HT-29 (cell line): ENCODE data around the gene DTX2. TPM values are rescaled to one million over a fixed set of nuclear protein-coding genes. Genes with fewer than 3 reads are reported as not detected.
"Not testable (repeated sequence)": the region's sequence is repeated elsewhere in the genome, so short reads cannot be mapped to it uniquely, and the experiment has no call there.

Source experiments
- DNase-seq: peaks from one replicate; pipeline ENCODE4 v3.0.0-alpha.2; 2015; ENCODE audit warnings: low spot score
- total RNA-seq: library from RNA; depleted of rRNA; stranded (reverse); fragments of >200 nt; shearing (Covaris generic); gene quantifications from 2 replicates; pipeline ENCODE4 v1.2.3, GENCODE V29; 2014; rRNA removed

The DTX2 gene
- 21.2 and 35.9 TPM in 2 replicates for total RNA-seq

DNA sequence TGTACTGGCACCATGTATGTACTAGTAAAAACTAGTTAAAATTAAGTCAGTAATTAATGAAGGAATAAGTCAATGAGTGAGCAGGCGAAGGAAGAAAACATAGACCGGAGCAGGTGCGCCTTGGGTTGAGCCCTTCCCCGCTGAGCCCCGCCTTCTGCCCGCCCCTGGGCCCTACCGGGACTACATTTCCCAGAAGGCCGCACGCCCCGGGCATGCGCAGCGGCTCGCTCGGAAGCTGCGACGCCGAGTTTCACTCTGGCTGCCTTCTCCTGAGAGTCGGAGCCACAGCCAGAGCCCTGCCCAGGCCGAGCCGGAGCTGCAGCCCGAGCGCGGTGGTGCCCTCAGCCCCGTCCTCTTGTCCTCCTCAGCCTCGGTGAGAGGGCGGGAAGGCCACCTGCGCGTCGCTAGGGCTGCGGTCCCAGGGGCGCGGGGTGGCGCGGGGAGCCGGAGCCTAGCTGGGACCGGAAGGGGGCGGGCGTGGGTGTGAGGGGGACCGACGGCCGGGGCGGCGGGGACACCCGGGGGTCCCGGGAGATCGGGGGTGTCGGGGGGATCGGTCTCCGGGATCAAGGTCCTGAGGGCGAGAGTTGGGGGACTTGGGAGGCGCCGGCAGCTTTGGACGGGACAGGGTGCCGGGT lies at the start of gene DTX2:
TSS of gene DTX2 (plus strand) at position 246 of the 638 bp plus-strand sequence. CDS start 18,801 bp downstream, outside the sequence.
- not testable (repeated sequence) for DNase-seq

DNA sequence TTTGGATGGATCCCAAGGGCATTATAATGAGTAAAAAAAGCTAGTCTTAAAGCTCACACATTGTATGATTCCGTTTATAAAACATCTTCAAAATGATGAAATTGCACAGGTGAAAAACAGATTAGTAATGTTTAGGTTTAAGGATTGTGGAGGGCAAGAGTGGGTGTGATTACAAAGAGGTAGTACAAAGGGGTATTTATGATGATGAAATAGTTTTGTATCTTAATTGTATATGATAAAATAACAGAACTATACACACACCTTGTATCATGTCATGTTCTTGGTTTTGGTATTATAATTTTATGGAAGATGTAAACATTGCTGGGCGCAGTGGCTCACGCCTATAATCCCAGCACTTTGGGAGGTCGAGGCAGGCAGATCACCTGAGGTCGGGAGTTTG lies 49.3 kb upstream of the DTX2 start:
- DNase-seq: no peak

DNA sequence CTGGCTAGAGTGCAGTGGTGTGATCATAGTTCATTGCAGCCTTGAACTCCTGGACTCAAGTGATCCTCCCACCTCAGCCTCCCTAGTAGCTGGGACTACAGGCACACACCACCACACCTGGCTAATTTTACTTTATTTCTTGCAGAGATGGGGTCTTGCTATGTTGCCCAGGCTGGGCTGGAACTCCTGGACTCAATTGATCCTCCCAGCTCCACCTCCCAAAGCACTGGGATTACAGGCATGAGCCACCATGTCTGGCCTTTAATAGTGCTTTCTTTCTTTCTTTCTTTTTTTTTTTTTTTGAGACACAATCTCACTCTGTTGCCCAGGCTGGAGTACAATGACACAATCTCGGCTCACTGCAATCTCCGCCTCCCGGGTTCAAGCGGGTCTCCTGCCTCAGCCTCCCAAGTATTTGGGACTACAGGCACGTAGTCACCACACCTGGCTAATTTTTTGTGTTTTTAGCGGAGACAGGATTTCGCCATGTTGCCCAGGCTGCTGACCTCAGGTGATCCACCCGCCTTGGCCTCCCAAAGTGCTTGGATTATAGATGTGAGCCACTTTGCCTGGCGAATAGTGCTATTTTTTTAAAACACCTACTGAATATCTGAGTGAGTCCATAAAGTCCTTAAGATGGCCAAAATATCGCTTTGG lies 43.7 kb upstream of the DTX2 start:
- DNase-seq: not testable (repeated sequence)

DNA sequence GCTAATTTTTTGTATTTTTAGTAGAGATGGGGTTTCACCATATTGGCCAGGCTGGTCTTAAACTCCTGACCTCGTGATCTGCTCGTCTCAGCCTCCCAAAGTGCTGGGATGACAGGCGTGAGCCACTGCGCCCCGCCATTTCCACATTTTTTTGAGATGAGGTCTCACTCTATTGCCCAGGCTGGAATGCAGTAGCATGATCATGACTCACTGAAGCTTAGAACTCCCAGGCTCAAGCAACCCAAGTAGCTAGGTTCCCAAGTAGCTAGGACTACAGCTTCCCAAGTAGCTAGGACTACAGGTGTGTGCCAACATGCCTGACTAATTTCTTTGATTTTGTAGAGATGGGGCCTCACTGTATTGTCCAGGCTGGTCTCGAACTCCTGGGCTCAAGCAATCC lies 40.4 kb upstream of the DTX2 start:
- not testable (repeated sequence) for DNase-seq

DNA sequence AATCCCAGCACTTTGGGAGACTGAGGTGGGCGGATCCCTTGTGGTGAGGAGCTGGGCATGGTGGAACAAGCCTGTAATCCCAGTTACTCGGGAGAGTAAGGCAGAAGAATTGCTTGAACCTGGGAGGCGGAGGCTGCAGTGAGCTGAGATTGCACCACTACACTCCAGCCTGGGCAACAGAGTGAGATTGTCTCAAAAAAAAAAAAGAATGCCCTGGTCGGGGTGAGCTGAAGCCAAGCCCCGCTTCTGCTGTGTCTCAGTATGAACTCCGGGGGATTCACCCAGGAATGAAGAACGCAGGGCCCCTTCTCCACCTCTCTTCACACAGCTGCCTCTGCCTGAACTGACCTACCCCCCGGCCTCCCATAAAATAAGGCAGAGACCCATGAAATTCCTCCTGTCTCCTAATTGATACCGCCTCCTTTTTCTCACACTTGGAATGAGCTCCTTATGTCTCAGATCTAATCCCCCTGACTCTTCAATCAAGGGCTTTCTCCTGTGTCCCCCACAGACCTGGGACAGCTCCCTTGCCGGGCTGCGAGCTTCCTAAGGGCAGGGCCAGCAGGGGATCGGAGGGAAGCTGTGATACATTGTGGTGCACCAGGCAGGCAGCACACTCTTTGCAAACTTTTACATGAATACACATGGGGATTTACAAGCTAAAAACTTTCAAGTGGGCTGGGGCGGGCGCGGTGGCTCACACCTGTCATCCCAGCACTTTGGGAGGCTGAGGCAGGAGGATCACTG lies 37.7 kb upstream of the DTX2 start:
- DNase-seq: no peak

DNA sequence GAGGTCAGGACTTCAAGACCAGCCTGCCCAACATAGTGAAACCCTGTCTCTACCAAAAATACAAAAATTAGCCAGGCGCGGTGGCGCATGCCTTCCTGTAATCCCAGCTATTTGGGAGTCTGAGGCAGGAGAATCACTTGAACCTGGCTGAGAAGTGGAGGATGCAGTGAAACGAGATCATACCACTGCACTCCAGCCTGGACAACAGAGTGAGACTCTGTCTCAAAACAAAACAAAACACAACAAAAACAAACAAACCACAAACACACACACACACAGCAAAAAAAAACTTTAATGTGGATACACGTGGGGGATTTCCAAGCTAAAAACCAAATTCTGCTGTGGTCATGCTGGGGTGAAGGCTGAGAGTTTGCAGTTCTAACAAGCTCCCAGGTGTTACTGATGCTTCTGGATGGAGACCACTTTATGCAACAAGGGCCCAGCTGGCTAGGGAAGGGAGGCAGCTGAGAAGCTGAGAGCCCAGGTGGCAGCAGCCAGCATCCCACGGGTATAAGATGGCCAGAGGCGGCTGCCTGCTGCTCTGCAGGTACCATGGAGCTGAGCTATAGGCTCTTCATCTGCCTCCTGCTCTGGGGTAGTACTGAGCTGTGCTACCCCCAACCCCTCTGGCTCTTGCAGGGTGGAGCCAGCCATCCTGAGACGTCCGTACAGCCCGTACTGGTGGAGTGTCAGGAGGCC lies 36.9 kb upstream of the DTX2 start, which contains the start of gene ZP3:
TSS of gene ZP3 (plus strand) at position 538 of the 699 bp plus-strand sequence. CDS start at position 553, 15 bp downstream.
- no peak for DNase-seq

DNA sequence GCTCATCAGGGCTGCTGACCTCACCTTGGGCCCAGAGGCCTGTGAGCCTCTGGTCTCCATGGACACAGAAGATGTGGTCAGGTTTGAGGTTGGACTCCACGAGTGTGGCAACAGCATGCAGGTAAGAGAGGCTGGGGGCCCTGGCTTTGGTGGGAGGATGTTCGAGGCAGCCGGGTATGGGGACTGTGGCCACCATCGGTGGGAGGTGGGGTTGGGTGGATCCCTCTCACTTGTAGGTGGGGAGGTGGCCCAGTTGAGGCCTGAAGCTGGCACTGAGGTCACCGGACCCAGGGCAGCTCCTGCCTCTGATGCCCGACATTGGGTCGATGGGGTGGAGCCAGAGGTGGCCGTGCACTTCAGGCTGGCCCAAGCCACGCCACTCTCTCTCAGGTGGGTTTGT lies 36.4 kb upstream of the DTX2 start:
- no peak for DNase-seq

DNA sequence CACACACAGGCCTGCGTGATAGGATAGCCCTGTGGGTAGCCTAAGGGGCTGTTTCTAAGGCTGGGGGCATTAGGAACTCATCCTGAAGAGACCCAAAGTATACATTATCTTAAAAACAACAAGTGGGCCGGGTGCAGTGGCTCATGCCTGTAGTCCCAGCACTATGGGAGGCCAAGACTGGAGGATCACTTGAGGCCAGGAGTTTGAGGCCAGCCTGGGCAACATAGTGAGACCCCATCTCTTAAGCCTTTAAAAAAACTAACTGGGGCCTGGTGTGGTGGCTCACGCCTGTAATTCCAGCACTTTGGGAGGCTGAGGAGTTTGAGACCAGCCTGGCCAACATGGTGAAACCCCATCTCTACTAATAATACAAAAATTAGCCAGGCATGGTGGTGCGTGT lies 36.0 kb upstream of the DTX2 start:
- not testable (repeated sequence) for DNase-seq

DNA sequence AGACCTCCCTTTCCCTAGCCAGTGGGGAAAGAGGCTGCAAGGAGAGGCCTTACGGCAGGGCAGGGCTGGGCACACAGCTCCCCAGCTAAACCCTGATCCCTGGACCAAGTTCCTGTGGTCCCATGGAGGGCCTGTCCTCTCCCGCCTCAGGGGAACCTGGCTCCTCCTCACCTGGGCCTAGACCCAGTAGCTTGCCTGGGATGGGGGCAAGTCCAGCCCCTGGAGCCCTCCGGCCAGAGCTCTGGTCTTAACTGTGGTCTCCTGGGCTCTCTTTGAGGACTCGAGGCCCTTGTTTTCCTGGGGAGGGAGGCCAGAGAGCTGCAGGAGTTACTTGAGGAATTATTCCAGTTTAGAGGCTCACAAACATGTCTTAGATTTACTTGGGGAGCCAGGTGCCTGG lies 35.3 kb upstream of the DTX2 start:
- DNase-seq: no peak

DNA sequence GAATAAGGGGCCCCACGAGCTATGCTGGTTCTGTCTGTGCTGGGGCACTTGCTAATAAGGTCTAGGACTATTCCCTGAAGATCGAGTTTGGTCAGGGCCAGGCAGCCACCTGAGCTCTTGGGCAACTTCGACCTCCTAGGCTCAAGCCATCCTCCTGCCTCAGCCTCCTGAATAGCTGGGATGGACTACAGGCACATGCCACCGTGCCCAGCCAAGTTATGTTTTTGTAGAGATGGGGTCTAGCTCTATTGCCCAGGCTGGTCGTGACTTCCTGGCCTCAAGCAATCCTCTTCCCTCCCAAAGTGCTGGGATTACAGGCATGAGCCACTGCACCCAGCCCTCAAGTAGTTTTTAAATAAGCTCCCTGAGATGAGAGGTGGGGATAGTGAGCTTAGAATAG lies 33.9 kb upstream of the DTX2 start:
- DNase-seq: no peak

DNA sequence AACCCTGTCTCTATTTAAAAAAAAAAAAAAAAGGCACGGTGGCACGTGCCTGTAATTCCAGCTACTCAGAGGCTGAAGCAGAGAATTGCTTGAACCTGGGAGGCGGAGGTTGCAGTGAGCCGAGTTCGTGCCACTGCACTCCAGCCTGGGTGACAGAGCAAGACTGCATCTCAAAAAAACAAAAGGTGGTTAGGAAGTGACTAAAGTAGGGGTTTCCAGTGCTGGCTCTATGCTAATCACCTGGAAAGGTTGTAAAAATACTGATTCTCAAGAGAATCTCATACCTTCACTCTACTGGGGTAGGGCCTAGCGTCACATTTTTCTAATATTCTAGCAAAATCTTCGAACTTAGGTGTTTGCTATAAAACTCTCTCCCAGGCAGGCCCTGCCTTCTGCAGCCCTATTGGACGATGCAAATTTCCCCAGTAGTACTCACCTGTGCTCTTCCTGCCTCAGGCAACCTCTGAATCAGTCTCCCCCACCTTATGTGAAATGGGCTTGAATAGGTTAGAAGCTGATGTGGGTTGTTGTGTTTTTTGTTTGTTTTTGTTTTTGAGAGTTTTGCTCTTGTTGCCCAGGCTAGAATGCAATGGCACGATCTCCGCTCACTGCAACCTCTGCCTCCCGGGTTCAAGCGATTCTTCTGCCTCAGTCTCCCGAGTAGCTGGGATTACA lies 33.2 kb upstream of the DTX2 start:
- DNase-seq: no peak

DNA sequence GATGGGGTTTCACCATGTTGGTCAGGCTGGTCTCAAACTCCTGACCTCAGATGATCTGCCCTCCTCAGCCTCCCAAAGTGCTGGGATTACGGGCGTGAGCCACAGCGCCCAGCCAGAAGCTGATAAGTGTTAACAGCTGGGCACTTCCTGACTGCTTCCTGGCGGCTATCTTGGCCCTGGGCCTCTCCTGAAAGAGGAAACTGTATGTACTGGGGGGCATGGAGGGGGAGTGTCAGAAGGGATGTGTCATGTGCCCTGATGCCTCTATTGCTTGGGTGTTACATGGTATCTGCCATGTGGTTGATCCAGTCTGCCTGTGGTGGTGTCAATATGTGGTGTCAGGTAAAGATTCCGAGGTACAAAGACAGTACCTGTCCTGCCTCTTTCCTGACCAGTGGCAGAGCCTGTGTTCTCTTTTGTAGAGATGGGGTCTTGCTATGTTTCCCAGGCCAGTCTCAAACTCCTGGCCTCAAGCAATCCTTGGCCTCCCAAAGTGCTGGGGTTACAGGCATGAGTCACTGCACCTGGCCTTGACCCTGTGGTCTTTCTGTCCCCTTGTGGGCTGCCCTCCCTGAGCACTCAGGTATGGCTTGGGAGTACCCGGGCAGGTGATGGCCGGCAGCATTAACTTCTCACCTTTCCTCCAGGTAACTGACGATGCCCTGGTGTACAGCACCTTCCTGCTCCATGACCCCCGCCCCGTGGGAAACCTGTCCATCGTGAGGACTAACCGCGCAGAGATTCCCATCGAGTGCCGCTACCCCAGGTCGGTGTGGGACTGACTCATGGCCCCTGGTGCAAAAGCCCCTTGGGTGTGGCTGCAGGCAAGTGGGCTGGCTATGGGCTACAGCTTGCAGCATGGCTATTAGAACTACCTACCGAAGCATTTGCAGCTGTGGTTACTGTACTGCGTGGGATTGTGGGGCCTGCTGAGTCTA lies 32.4 kb upstream of the DTX2 start:
- no peak for DNase-seq

DNA sequence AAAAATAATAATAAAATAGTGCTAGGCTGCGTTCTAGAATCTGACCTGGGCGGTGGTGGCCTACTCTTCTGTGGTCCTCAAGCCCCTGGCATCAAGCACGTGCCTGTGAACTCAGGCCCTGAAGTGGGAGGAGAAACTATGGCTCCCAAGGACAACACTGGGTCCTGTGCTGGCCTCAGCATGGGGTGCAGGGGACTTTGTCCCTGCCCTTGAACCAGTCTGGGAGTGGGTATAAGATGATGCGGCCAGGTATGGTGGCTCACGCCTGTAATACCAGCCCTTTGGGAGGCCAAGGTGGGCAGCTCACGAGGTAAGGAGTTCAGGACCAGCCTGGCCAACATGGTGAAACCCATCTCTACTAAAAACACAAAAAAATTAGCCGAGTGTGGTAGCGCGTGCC lies 31.3 kb upstream of the DTX2 start:
- no peak for DNase-seq

DNA sequence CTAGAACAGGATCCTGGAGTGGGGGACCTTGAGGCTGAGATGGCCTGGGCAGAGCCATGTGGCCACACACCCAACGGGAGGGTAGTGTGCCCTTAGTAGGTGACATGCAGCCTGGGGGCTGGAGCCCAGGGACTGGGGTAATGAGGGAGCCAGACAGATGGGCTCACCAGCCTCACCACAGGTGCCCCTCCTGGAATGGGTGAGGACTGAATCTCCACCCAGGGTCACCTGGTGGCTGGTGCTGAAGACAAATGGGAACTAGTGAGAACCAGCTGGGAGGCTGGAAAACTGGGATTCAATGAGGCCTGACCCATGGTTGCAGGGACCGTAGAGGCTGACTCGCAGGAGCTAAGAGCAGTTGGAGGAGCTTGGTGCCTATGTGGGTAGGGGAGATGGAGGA lies 30.7 kb upstream of the DTX2 start:
- DNase-seq: no peak

DNA sequence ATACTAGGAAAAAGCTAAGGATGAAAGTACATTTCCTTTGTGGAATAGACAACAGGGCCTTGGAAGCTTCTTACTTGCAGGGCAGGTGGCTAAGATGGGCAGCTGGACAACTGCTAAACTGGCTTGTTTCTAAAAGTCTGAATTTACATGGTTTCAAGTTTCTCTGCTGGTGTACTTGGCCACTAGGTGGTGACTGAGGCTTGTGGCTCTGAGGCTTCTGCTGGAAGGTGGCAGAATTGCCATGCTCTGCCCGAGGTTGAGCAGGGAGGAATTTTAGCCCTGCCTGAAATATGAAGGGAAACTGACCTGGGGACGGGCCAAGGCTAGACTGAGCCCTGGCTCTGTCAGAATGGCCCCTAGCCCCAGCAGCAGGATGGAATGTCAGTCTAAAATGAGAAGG lies 23.6 kb upstream of the DTX2 start:
- peak; percentile 97 for DNase-seq

DNA sequence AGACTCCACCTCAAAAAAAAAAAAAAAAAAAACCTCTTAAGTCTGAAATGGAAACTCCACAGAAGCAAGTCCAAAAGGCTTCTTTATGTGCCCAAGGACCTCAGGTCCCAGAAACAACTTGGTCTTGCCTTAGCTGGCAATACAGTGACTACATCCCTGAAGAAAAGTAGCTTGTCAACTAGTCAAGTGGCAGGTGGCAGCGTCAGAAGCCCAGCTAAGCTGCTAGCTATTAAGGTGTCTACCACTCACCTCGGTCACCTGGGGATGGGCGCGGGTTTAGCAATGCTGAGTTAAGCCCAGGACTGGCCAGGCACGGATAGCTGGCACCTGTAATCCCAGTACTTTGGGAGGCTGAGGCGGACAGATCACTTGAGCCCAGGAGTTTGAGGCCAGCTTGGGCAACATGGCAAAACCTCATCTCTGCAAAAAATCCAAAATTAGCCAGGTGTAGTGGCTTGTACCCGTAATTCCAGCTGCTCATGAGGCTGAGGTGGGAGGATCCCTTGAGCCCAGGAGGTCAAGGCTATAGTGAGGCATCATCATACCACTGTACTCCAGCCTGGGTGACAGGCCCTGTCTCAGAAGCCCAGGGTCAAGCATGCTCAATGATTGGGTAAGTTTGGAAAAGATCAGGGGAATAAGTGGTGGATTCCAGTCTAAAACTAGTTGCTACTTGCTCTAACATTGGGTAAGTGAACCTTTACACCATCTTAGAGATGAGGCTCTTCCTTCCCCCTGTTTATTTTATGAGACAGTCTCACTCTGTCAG lies 22.2 kb upstream of the DTX2 start:
- DNase-seq: not testable (repeated sequence)

DNA sequence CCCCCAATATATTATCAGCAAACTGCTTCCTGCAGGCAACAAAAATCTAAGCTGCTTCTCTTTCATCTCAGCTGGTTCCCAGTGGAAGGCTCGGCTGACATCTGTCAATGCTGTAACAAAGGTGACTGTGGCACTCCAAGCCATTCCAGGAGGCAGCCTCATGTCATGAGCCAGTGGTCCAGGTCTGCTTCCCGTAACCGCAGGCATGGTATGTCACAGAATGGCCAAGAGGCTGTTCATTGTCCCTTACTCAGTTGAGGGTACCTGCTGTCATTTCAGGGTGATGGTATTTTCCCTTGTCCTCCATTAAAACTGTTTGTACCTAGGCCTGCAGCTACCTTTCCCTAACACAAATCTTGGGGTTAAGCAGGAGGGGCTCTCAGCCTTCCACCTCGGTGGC lies 21.1 kb upstream of the DTX2 start:
- not testable (repeated sequence) for DNase-seq

DNA sequence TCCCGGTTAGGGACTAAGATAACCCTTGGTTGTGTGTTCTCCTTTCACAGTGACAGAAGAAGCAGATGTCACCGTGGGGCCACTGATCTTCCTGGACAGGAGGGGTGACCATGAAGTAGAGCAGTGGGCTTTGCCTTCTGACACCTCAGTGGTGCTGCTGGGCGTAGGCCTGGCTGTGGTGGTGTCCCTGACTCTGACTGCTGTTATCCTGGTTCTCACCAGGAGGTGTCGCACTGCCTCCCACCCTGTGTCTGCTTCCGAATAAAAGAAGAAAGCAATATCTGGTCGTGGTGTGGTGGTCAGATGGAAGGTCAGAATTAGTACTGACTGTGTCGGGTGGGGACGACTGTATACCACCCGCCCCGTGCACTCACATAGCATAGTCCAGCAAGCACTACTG lies 19.7 kb upstream of the DTX2 start:
- DNase-seq: not testable (repeated sequence)

DNA sequence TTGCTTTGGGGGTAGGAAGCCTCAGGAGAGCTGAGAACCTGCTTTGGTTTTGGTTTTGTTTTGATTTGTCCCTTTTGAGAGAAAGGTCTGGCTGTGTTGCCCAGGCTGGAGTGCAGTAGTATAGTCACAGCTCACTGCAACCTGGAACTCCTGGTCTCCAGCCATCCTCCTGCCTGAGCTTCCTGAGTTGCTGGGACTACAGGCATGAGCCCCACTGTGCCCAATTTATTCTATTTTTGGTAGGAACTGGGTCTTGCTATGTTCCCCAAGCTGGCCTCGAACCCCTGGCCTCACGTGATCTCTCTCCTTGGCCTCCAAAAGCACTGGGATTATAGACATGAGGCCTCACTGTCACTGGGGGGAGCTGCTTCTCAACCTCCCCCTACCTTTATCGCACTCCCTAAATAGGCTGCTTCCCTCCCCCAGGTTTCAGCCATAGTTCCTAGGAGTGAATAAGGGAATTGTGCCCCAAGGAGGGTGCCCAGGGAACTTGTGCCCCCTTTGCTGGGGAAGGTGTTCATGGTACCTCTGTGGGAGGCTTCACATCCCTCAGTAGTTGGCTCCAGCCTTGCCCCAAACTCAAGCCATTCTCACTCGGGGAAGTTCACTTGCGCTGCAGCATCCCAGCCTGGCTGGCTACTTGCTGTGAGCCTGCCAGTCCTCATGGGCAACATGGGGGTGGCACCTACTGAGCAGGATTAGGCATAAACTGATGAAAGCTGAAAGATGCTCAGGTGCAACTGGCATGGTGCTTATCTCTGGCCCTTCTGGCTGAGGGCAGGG lies 18.7 kb upstream of the DTX2 start:
- DNase-seq: not testable (repeated sequence)
